ENCODE data around the gene SCN2B. TPM values are rescaled to one million over a fixed set of nuclear protein-coding genes. Genes with fewer than 3 reads are reported as not detected.
"Not testable (repeated sequence)": the region's sequence is repeated elsewhere in the genome, so short reads cannot be mapped to it uniquely, and the experiment has no call there.

The SCN2B gene
- total RNA-seq, 2 donors from 2014 or later, result 3.3 to 10.1 TPM

DNA sequence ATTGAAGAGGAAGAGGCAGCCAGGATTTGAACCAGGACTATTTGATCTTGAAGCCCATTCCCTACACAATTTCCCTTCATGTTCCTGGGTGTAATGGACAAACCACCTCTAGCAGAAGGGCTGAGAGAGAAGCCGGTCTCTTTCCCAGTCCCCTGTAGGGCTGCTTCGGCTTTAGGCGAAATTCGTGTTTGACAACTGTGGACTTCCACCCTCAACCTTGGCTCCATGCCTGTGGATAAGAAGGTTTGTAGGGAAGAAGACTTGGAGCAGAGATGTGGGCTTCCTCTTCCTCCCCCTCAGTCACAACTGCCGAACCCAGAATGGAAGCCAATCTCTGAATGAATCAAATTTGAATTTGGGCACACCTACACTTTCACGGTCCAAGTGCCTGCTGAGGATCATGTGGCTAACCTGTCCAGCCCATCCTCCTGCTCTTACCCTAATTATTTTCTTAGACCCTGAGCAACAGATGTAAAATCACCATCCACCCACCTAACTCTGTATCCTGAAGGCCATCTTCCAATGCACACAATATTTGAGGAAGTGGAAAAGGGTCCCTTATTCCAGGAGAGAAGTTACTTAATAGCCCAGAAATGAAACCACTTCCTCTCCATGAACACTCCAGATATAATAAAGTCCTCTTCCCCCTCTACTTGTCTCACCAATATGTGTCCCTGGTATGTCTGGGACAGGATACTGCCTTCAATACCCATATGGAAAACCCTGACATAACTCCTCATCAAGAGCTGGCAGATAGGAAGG is 10.1 kb upstream of the SCN2B start:
- ATAC-seq (peak in 1 of 2 donors; percentile 25), DNase-seq (no peak)
- intact Hi-C loops (cut with DNase I), result no loop called here

GRCh38 chr11:118184784-118185579 is 8.5 kb upstream of the SCN2B start:
- DNase-seq, result no peak
- no peak for ATAC-seq
- intact Hi-C loops (cut with DNase I), result no loop called here

DNA sequence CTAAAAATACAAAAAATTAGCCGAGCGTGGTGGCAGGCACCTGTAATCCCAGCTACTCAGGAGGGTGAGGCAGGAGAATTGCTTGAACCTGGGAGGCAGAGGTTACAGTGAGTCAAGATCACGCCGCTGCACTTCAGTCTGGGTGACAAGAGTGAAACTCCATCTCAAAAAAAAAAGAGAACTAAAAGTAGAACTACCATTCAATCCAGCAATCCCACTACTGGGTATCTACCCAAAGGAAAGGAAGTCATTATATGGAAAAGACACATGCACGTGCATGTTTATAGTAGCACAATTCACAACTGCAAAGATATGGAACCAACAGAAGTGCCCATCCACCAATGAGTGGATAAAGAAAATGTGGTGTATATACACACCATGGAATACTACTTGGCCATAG is 7.3 kb upstream of the SCN2B start:
- intact Hi-C loops (cut with DNase I); ATAC-seq; DNase-seq: not testable (repeated sequence)

DNA sequence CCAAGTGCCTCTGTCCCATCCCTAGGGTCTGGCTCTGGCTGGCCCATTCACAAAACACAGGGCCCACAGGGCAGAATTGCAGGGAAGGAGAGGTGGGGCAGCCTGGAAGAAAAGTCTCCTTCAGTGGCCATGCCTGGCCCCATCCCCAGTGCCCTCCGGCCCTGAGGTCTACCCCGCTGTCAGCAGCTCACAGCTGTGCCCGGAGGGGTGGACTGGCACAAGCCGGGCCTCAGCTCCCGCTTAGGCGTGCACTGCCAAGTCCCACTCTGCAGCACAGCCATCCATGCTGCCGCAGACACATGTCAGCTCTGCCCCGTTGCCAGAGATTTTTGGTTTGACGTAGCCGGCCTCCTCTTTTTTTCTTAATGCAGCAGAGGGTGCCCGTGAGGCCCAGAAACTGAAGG is 3.9 kb upstream of the SCN2B start:
- DNase-seq (peak; percentile 77), ATAC-seq (peak; percentile 96 to 97)
- intact Hi-C loops (cut with DNase I), result no loop called here

DNA sequence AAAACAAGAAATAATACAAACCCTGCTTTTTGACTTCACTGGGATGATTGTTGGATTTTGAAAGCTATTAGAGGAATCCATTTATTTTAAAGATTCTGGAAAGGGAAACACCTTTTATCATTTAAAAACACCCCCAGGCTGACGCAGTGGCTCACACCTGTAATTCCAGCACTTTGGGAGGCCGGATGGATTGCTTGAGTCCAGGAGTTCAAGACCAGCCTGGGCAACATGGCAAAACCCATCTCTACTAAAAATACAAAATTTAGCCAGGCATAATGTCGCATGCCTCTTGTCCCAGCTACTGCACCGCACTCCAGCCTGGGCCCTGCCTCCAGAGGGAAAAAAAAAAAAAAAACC is 317 bp upstream of the SCN2B start:
- DNase-seq (no peak), ATAC-seq (no peak)
- intact Hi-C loops (cut with DNase I), result no loop called here

GRCh38 chr11:118175031-118175992 is 1.1 kb downstream of the SCN2B start:
- intact Hi-C loops (cut with DNase I), result no loop called here
- DNase-seq, result no peak
- peak; percentile 16 to 35 for ATAC-seq

GRCh38 chr11:118174006-118174567 is 2.4 kb downstream of the SCN2B start:
- DNase-seq, result no peak
- intact Hi-C loops (cut with DNase I), result no loop called here
- ATAC-seq, result no peak

GRCh38 chr11:118172356-118172755 is 4.1 kb downstream of the SCN2B start:
- intact Hi-C loops (cut with DNase I), result no loop called here

DNA sequence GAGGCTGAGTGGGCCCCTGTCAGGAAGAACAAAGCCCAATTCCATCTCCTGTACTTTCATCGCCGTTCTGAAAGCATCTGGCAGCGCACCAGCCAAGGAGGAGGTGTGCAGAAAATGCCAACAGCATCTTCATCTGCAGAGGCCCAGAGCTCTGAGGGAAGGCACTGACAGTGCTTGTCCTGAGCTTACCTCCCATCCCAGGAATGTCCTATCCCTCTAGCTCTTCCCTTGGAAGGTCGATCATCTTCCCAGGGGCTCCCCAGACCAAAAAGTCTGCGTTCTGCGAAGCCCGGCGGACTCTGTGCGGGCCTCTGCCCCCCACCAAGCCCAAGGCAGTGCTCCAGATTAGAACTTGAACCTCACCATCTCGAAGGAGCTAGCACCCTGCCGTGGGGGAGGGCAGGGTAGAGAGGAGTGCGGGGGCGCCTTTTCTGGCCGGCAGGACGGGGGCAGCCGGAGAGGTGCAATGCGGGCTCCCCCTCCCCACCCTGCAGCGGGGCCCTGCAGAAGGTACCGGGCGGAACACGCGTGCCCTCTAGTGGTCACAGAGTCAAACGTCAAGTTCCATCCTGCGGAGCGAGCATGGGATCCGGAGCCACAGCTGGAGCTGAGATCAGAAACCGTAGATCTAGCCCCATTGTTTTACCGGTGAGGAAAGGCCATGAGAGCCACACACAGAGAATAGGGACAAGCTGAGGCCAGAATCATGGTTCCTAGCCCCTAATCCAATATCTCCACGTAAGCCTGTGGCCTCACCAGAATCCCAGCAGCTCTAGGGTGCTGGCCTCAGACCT is 5.0 kb downstream of the SCN2B start:
- peak; percentile 56 to 79 for ATAC-seq
- DNase-seq, result peak; percentile 78
- intact Hi-C loops (cut with DNase I), result no loop called here

More at GRCh38 chr11:118172356-118172755, 4.1 kb downstream of the SCN2B start:
- no peak for ATAC-seq
- DNase-seq, result no peak

GRCh38 chr11:118170882-118171268 is 5.6 kb downstream of the SCN2B start:
- intact Hi-C loops (cut with DNase I), result no loop called here
- no peak for ATAC-seq
- no peak for DNase-seq

GRCh38 chr11:118170231-118170630 is 6.2 kb downstream of the SCN2B start:
- intact Hi-C loops (cut with DNase I), result no loop called here
- DNase-seq, result no peak
- ATAC-seq, result no peak

DNA sequence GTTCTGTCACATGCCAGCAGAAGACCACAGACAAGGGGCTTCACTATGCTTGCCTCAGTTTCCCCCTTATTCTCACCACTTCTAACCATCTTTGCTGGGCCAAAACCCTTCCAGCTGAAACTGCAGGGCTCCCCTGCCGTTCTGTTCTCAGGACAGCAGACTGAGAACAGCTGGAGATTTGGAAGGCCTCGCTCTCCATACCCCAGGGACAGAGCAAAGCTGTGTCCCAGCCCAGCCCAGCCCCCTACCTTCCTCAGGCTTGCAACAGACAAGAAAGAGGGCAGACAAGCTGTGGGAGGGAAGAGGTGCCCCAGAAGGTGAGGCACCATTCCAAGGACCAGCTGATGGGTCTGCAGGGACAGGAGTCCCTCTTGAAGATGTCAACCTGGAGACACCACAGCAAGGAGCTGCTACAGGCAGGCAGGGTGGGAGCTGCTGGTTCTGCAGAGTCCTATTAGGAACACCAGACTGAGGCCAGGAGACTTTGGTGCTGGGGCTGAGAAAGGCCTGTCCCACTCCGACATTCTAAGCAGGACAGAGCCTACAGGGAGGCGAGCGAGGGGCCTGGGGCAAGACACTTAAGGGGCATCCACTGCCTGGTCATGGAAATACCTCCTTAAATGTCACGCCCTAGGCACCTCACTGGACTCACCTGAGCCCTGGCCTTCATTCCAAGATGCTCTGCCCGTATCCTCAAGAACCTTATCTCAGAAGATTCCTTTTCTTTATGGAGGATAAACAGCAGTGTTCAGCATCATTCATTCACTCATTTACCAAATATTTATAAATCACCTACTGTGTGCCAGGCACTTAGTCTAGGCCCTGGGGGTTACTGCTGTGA is 6.9 kb downstream of the SCN2B start:
- DNase-seq (no peak), ATAC-seq (no peak)
- intact Hi-C loops (cut with DNase I), result no loop called here

DNA sequence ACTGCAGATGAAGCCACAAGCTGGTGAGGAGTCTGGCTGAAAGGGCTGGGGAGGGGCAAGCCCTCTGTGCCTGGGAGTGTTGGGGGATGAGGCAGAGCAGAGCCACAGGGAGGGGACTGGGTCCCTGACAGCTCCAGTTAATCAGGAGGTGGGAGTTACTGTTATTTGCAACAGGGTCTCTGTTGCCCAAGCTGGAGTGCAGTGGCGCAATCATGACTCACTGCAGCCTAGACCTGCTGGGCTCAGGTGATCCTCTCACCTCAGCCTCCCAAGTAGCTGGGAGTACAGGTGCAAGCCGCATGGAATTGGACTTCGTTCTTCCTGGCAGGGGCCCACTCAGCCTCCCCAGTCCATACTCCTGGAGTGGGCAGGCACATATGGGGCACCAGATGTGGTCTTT is 7.7 kb downstream of the SCN2B start:
- intact Hi-C loops (cut with DNase I), result no loop called here
- DNase-seq (no peak), ATAC-seq (no peak)

- ATAC-seq (no peak), DNase-seq (no peak)
- intact Hi-C loops (cut with DNase I), result no loop called here
Observed at GRCh38 chr11:118168316-118168715, 8.1 kb downstream of the SCN2B start.

DNA sequence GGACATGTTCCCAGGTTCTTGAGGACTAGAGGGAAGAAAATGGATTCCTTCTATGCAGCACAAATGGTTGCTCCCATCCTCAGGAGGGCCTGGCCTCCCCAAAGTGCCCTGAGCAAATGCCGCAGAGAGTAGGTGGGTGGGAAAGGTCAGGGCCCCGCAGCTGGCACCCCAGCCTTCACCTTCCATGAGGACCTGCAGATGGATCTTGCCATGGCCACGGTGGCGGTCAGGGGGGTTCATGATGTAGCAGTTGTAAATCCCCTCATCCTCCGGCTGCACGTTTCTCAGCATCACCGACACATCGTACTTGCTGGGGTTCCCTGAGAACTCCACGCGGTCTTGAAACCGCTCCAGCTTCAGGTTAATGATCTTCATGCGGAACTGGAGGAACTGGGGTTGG is 8.5 kb downstream of the SCN2B start:
- ATAC-seq (no peak), DNase-seq (no peak)
- intact Hi-C loops (cut with DNase I), result no loop called here

DNA sequence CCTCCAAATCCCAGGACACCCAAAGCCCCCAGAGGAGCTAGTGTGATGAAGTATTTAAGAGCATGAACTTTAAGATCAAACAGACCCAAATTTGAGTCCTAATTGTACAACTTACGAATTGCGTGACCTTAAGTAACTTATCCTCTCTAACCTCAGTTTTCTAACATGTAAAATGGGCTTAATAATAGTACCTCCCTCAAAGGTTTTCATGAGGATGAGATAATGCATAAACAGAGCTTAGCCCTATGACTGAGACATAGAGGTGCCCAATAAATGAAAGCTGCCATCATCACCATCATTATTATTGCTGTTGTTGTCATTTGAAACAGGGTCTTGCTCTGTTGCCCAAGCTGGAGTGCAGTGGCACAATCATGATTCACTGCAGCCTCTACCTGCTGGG is 9.2 kb downstream of the SCN2B start:
- intact Hi-C loops (cut with DNase I), result no loop called here
- ATAC-seq (no peak), DNase-seq (no peak)

- ATAC-seq, result no peak
- intact Hi-C loops (cut with DNase I), result no loop called here
- DNase-seq, result no peak
Observed at GRCh38 chr11:118166641-118167040, 9.8 kb downstream of the SCN2B start.

DNA sequence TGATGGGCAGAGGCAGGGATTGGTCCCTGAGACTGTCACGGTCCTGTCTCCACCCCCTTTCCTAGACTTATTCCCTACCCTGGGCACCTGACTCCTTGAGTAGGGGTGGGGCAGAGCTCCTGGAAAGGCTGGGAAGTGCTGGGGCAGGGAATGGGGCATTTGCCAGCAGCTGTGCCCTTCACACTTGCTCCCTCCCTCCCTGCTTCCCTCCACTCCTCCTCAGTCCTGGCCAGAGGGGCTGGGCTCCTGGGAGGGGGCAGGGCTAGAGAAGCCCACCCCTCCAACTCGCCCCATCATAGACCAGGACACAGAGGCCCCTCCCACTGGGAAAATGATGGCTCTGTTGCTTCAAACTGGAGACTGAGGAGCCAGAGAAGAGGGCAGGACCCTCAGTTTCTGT is 11.6 kb downstream of the SCN2B start:
- DNase-seq (no peak), ATAC-seq (no peak)
- intact Hi-C loops (cut with DNase I), result no loop called here

Data from left cardiac atrium (tissue), 4 donors.